K562 (cell line): ENCODE data around the gene HLA-DRB5. TPM values are rescaled to one million over a fixed set of nuclear protein-coding genes. Genes with fewer than 3 reads are reported as not detected.

ENCODE experiments used
- ATF4 ChIP-seq: fragments of 450-650 bp; formaldehyde crosslinking; IDR thresholded peaks from 2 replicates; pipeline ENCODE4 v1.4.0; 2022; ENCODE audit warnings: mild to moderate bottlenecking, moderate library complexity
- ATF7 ChIP-seq: fragments of 450-650 bp; IDR thresholded peaks from 2 replicates; pipeline ENCODE4 v1.7.1; 2014; ENCODE audit warnings: mild to moderate bottlenecking, moderate library complexity
- CEBPG ChIP-seq, 3 experiments: fragments of 200-800 bp in 1 of 3; sonication (Bioruptor generic) in 1 of 3; sonication (generic) in 1 of 3; formaldehyde crosslinking in 1 of 3; IDR thresholded peaks in 2 of 3; conservative IDR thresholded peaks in 1 of 3; 2 replicates each; pipeline versions ENCODE4 v1.6.1 to v1.8.0; 2016 to 2022; ENCODE audit warnings: missing compliant biosample characterization in 2 of 3, missing genetic modification characterization in 2 of 3, mild to moderate bottlenecking in 1 of 3, missing genetic modification reagents in 1 of 3
- GMEB1 ChIP-seq: fragments of 250-450 bp; sonication (Bioruptor Pico); IDR thresholded peaks from 2 replicates; pipeline ENCODE4 v1.4.0; 2020; ENCODE audit warnings: mild to moderate bottlenecking
- NR2C1 ChIP-seq, 2 experiments: fragments of 450-650 bp; IDR thresholded peaks; 2 replicates each; pipeline ENCODE4 v1.6.1; 2017; ENCODE audit warnings: mild to moderate bottlenecking in 2 of 2, antibody characterized with exemption in 1 of 2, inconsistent platforms in 1 of 2, missing compliant biosample characterization in 1 of 2, missing genetic modification characterization in 1 of 2
- PHB2 ChIP-seq: fragments of 450-650 bp; IDR thresholded peaks from 2 replicates; pipeline ENCODE4 v1.6.1; 2017; ENCODE audit warnings: low read depth
- POLR2AphosphoS5 ChIP-seq: IDR thresholded peaks from 2 replicates; pipeline ENCODE4 v1.6.1; 2011; ENCODE audit warnings: mild to moderate bottlenecking, low read depth, low read length, moderate library complexity; ENCODE audit not compliant: control insufficient read depth, insufficient read depth
- POLR2H ChIP-seq: IDR thresholded peaks from 2 replicates; pipeline ENCODE4 v1.6.1; 2016; ENCODE audit warnings: missing genetic modification characterization, low read depth, mild to moderate bottlenecking, control low read depth, missing compliant biosample characterization, moderate library complexity
- RBM15 ChIP-seq: fragments of 200-400 bp; formaldehyde crosslinking; IDR thresholded peaks from 2 replicates; pipeline ENCODE4 v1.6.1; 2018; ENCODE audit warnings: mild to moderate bottlenecking, low read length, moderate library complexity; ENCODE audit not compliant: insufficient read depth
- TAF7 ChIP-seq: fragments of 450-650 bp; IDR thresholded peaks from 2 replicates; pipeline ENCODE4 v1.6.1; 2016; ENCODE audit warnings: missing genetic modification characterization, missing compliant biosample characterization
- ZNF395 ChIP-seq: fragments of 200-800 bp; sonication (Bioruptor generic); IDR thresholded peaks from 2 replicates; pipeline ENCODE4 v1.6.1; 2017; ENCODE audit warnings: missing genetic modification characterization, missing compliant biosample characterization
- ZNF589 ChIP-seq: fragments of 200-800 bp; sonication (Bioruptor generic); IDR thresholded peaks from 2 replicates; pipeline ENCODE4 v1.6.1; 2016; ENCODE audit warnings: low read depth, missing genetic modification characterization, missing compliant biosample characterization
- polyA plus RNA-seq, 8 experiments: library from polyadenylated mRNA; depleted of rRNA in 4 of 8; stranded (reverse) in 5 of 8; unstranded in 3 of 8; fragments of >200 nt; fragmentation: Nextera tagmentation in 2 of 8; fragmentation: Illumina TruSeq in 1 of 8; extraction: Ambion mirVana in 2 of 8; extraction: Trizol in 1 of 8; gene quantifications; 2 replicates each; pipeline versions ENCODE4 v1.2.1 to v1.2.3, GENCODE V29; 2011 to 2014; ENCODE audit warnings: inconsistent platforms in 1 of 8, missing spikeins in 1 of 8
- total RNA-seq, 7 experiments: library from RNA; depleted of rRNA in 6 of 7; stranded (reverse); fragments of >200 nt in 6 of 7; fragmentation: Illumina TruSeq in 2 of 7; extraction: Trizol in 2 of 7; gene quantifications; 2 replicates each; pipeline versions ENCODE4 v1.2.1 to v1.2.3, GENCODE V29; 2011 to 2021; ENCODE audit warnings: low replicate concordance in 1 of 7

The HLA-DRB5 gene
- total and polyA plus RNA-seq, 9 of the 15 experiments (the other 6 are each of a cell fraction or from before 2014, with no cell fraction given), result not detected

GRCh38 chr6:32475392-32476206 lies 54.5 kb downstream of the HLA-DRB5 start (continued):
- TF ChIP-seq ZNF395 (CRISPR knock-in tag) (peak; percentile 27; the same call in 1 of the 2 replicates), PHB2 (no peak), CEBPG (CRISPR knock-in tag; IDR thresholded peaks at IDR 0.05) (0 out of 2 replicates have a peak, but pooled peaks have one; percentile 17), CEBPG (tag; conservative IDR thresholded peaks at IDR 0.05 in 1 of 2, IDR thresholded peaks at IDR 0.05 in 1 of 2) (peak; percentile 31 to 88; a peak in 2 of 4 replicates), POLR2AphosphoS5 (no peak), TAF7 (tag) (no peak), POLR2H (tag) (peak; percentile 64; the same call in 1 of the 2 replicates), ATF4 (CRISPR knock-in tag) (peak; percentile 56; the same call in 1 of the 2 replicates), ZNF589 (CRISPR knock-in tag) (peak; percentile 95), GMEB1 (CRISPR knock-in tag) (no peak), RBM15 (no peak), NR2C1 (IDR thresholded peaks at IDR 0.05) (no peak), NR2C1 (tag; IDR thresholded peaks at IDR 0.05) (no peak), ATF7 (peak; percentile 57; the same call in 1 of the 2 replicates)
